ENCODE results near the gene LINC00237. TPM values are rescaled to one million over a fixed set of nuclear protein-coding genes. Genes with fewer than 3 reads are reported as not detected.

Gene LINC00237
- total and polyA plus RNA-seq, 2 experiments from 2014 or later = 0.31 to 2.0 TPM

- Mint-ChIP-seq H3K9me3 (no peaks in the 10 kb centered on the region), H3K4me3 (no peak overlapping the region), H3K4me1 (peaks cover 39% of the 10 kb centered on the region), H3K36me3 (ENCODE audit: low read depth) (no peaks in the 10 kb centered on the region; the same call in 2 of the 3 replicates), H3K27me3 (ENCODE audit: insufficient read depth, low read depth, poor library complexity) (peaks cover 11% of the 10 kb centered on the region), H3K27ac (no peak overlapping the region)
- ATAC-seq (no peak), DNase-seq (ENCODE audit: low spot score) (peak; percentile 50)
- peaks cover 6% of the 10 kb centered on the region; the same call in 1 of the 2 replicates for H3F3A ChIP-seq (replicated peaks; ENCODE audit: low read depth)
- H3K79me2 ChIP-seq (replicated peaks; ENCODE audit: insufficient read depth) = peaks cover 49% of the 10 kb centered on the region
- no peaks in the 10 kb centered on the region for H4K20me1 ChIP-seq (replicated peaks; ENCODE audit: insufficient read depth)
- no peak overlapping the region for H3K4me3 ChIP-seq
- H3K9me2 ChIP-seq (ENCODE audit: insufficient read depth) = no peaks in the 10 kb centered on the region
- peaks cover 6% of the 10 kb centered on the region; the same call in 1 of the 2 replicates for H3K36me3 ChIP-seq (ENCODE audit: insufficient read depth)
- 0 out of 2 replicates have a peak overlapping the region, but pooled peaks have one; percentile 30 for H3K27ac ChIP-seq (ENCODE audit: low read depth)
- TF ChIP-seq ZNF462 (CRISPR knock-in tag; IDR thresholded peaks at IDR 0.05) (no peak), JUNB (IDR thresholded peaks at IDR 0.05; ENCODE audit: unreplicated experiment) (no peak), CTCF (conservative IDR thresholded peaks at IDR 0.05; ENCODE audit: low read depth in 2 of 2) (peak; percentile 19 to 38; a peak in 2 of 4 replicates)
- H3K4me1 ChIP-seq (ENCODE audit: insufficient read depth) = peaks cover 74% of the 10 kb centered on the region
- H3K27me3 ChIP-seq (ENCODE audit: insufficient read depth) = no peaks in the 10 kb centered on the region
- no peak overlapping the region for H2AFZ ChIP-seq
- peak overlapping the region; percentile 3; the same call in 1 of the 2 replicates for H3K4me2 ChIP-seq
These were observed 23.7 kb upstream of the LINC00237 start for GRCh38 chr20:21129861-21130260.

Data from GM23338 (cell line).